CD4-positive, alpha-beta T cell treated with Interleukin-1 beta for 1 hour (primary cell): ENCODE measurements around the gene TJP1.
"Not testable (repeated sequence)": the region's sequence is repeated elsewhere in the genome, so short reads cannot be mapped to it uniquely, and the experiment has no call there.

Experiments used
- DNase-seq, 2 donors: peaks; one replicate each; pipeline ENCODE4 v3.0.0-alpha.2; 2020 to 2022

TJP1 gene

GRCh38 chr15:29795610-29796009 is 26.7 kb downstream of the TJP1 start:
- DNase-seq = no peak

- DNase-seq = no peak
These were observed 29.7 kb downstream of the TJP1 start for GRCh38 chr15:29792426-29793159.

GRCh38 chr15:29790607-29791006 is 31.7 kb downstream of the TJP1 start:
- no peak for DNase-seq

- DNase-seq = no peak
These were observed 32.4 kb downstream of the TJP1 start for GRCh38 chr15:29789871-29790270.

GRCh38 chr15:29788433-29789034 is 33.7 kb downstream of the TJP1 start:
- no peak for DNase-seq

- no peak for DNase-seq
These were observed 34.5 kb downstream of the TJP1 start for GRCh38 chr15:29787767-29788166.

- DNase-seq = no peak
These were observed 36.6 kb downstream of the TJP1 start for GRCh38 chr15:29785642-29786041.

GRCh38 chr15:29785136-29785535 is 37.1 kb downstream of the TJP1 start:
- no peak for DNase-seq

GRCh38 chr15:29784413-29784812 is 37.9 kb downstream of the TJP1 start:
- DNase-seq = no peak

GRCh38 chr15:29782816-29783215 is 39.5 kb downstream of the TJP1 start:
- not testable (repeated sequence) for DNase-seq

GRCh38 chr15:29778382-29778781 is 43.9 kb downstream of the TJP1 start:
- DNase-seq = no peak

- DNase-seq = no peak
These were observed 45.4 kb downstream of the TJP1 start for GRCh38 chr15:29776859-29777258.

- DNase-seq = no peak
These were observed 47.4 kb downstream of the TJP1 start for GRCh38 chr15:29774900-29775299.

GRCh38 chr15:29773816-29774215 is 48.5 kb downstream of the TJP1 start:
- DNase-seq = no peak

GRCh38 chr15:29773000-29773399 is 49.3 kb downstream of the TJP1 start:
- DNase-seq = no peak

GRCh38 chr15:29770796-29771195 is 51.5 kb downstream of the TJP1 start:
- no peak for DNase-seq

- DNase-seq = no peak
These were observed 56.3 kb downstream of the TJP1 start for GRCh38 chr15:29765898-29766527.

- no peak for DNase-seq
These were observed 56.9 kb downstream of the TJP1 start for GRCh38 chr15:29765234-29765841.

GRCh38 chr15:29759596-29759995 is 62.7 kb downstream of the TJP1 start:
- no peak for DNase-seq

GRCh38 chr15:29756358-29757267 is 65.7 kb downstream of the TJP1 start:
- DNase-seq = no peak

GRCh38 chr15:29754009-29754408 is 68.3 kb downstream of the TJP1 start:
- DNase-seq = not testable (repeated sequence)

GRCh38 chr15:29753506-29753905 is 68.8 kb downstream of the TJP1 start:
- no peak for DNase-seq

GRCh38 chr15:29750754-29751153 is 71.5 kb downstream of the TJP1 start:
- no peak for DNase-seq
